Body of pancreas (tissue), 4 donors: ENCODE measurements around the gene GRIA4. TPM values are rescaled to one million over a fixed set of nuclear protein-coding genes. Genes with fewer than 3 reads are reported as not detected.
"Not testable (repeated sequence)": the region's sequence is repeated elsewhere in the genome, so short reads cannot be mapped to it uniquely, and the experiment has no call there.

ENCODE experiments used
- ATAC-seq: fragments of 150-250 bp; one replicate; pipeline ENCODE4 v1.9.1; 2016
- DNase-seq, 4 donors: peaks; one replicate each; pipeline ENCODE4 v3.0.0-alpha.2; 2019
- H3K27ac ChIP-seq, 4 donors: fragments of 200-600 bp; sonication (generic); 1 replicate in 3 of 4; 2 replicates in 1 of 4; pipeline versions ENCODE4 v1.5.1 to v1.6.1; 2016 to 2019; ENCODE audit warnings: mild to moderate bottlenecking in 1 of 4, mixed read lengths in 1 of 4, moderate library complexity in 1 of 4
- H3K27me3 ChIP-seq, 2 donors: fragments of 200-600 bp; sonication (generic); one replicate each; pipeline ENCODE4 v1.6.0; 2016; ENCODE audit warnings: mild to moderate bottlenecking in 1 of 2
- H3K36me3 ChIP-seq, 2 donors: fragments of 200-600 bp; sonication (generic); replicated peaks in 1 of 2; 2 replicates each; pipeline ENCODE4 v1.5.1; 2016; ENCODE audit warnings: low read depth in 2 of 2; ENCODE audit not compliant: insufficient read depth in 1 of 2
- H3K4me1 ChIP-seq: fragments of 200-600 bp; sonication (generic); one replicate; pipeline ENCODE4 v1.6.0; 2016
- H3K4me3 ChIP-seq, 2 donors: fragments of 200-600 bp; sonication (generic); 1 replicate in 1 of 2; 2 replicates in 1 of 2; pipeline ENCODE4 v1.5.1; 2016 to 2019
- H3K9me3 ChIP-seq, 3 donors: fragments of 200-600 bp; sonication (generic); 1 replicate in 2 of 3; 2 replicates in 1 of 3; pipeline ENCODE4 v1.5.1; 2016
- CTCF ChIP-seq, 7 experiments: fragments of 450-650 bp in 4 of 7; fragments of 200-600 bp in 3 of 7; sonication (generic) in 3 of 7; IDR thresholded peaks; one replicate each; pipeline ENCODE4 v1.5.1; 2016 to 2019; ENCODE audit warnings: antibody characterized with exemption in 7 of 7
- POLR2A ChIP-seq, 3 donors: fragments of 450-650 bp; IDR thresholded peaks; one replicate each; pipeline ENCODE4 v1.6.1; 2016; ENCODE audit warnings: antibody characterized with exemption in 3 of 3, mild to moderate bottlenecking in 2 of 3
- WGBS, 2 donors: methylation state at CpG; one replicate each; pipeline ENCODE4 v1.1.5; 2017; 5-methylcytosine and 5-hydroxymethylcytosine counted together
- intact Hi-C: fragments of 100-400 bp; cut with DNase I; formaldehyde crosslinking; loops from one replicate; pipeline ENCODE4 v1.15.1; 2023
- total RNA-seq, 2 donors: library from RNA; depleted of rRNA; stranded (reverse); fragments of >200 nt; gene quantifications; one replicate each; pipeline ENCODE4 v1.1.0, GENCODE V29; 2016

The GRIA4 gene
- total RNA-seq, 2 donors from 2014 or later: 0.26 TPM; not detected in 1

- ATAC-seq: no peak
- H3K36me3 ChIP-seq: no peaks in the 10 kb centered on the region
Measured at GRCh38 chr11:105763594-105763993, 153.7 kb downstream of the GRIA4 start.

GRCh38 chr11:105767931-105768330 is 158.1 kb downstream of the GRIA4 start:
- DNase-seq (no peak), ATAC-seq (no peak)
- TF ChIP-seq POLR2A (IDR thresholded peaks at IDR 0.05) (no peak), CTCF (IDR thresholded peaks at IDR 0.05) (no peak)
- no peaks in the 10 kb centered on the region for H3K4me1 ChIP-seq
- H3K36me3 ChIP-seq: no peaks in the 10 kb centered on the region
- H3K9me3 ChIP-seq: no peaks in the 10 kb centered on the region
- H3K27ac ChIP-seq: no peak overlapping the region
- intact Hi-C loops: no loop called here
- H3K27me3 ChIP-seq: no peaks in the 10 kb centered on the region
- no peak overlapping the region for H3K4me3 ChIP-seq

More at GRCh38 chr11:105763594-105763993, 153.7 kb downstream of the GRIA4 start:
- TF ChIP-seq CTCF (IDR thresholded peaks at IDR 0.05) (no peak), POLR2A (IDR thresholded peaks at IDR 0.05) (no peak)
- 64 to 74% methylated on average over 2 of the region's 2 CpGs for WGBS, 2 donors
- Histone ChIP-seq H3K9me3 (no peaks in the 10 kb centered on the region), H3K4me3 (no peak overlapping the region), H3K27me3 (no peaks in the 10 kb centered on the region), H3K27ac (no peak overlapping the region), H3K4me1 (no peaks in the 10 kb centered on the region)
- intact Hi-C loops: no loop called here
- DNase-seq: no peak

- Histone ChIP-seq H3K4me3 (no peak overlapping the region), H3K4me1 (no peaks in the 10 kb centered on the region), H3K27ac (no peak overlapping the region), H3K36me3 (no peaks in the 10 kb centered on the region), H3K9me3 (no peaks in the 10 kb centered on the region), H3K27me3 (no peaks in the 10 kb centered on the region)
- intact Hi-C loops: no loop called here
- WGBS, 2 donors: 70 to 73% methylated on average over 2 of the region's 2 CpGs
- ATAC-seq (no peak), DNase-seq (no peak)
- TF ChIP-seq CTCF (IDR thresholded peaks at IDR 0.05): no peak
- TF ChIP-seq POLR2A (IDR thresholded peaks at IDR 0.05): no peak
Measured at GRCh38 chr11:105769627-105770026, 159.8 kb downstream of the GRIA4 start.

GRCh38 chr11:105773452-105773851 is 163.6 kb downstream of the GRIA4 start:
- DNase-seq, H3K4me1 ChIP-seq, ATAC-seq, H3K9me3 ChIP-seq, intact Hi-C loops, H3K4me3 ChIP-seq, H3K36me3 ChIP-seq, H3K27me3 ChIP-seq, H3K27ac ChIP-seq: not testable (repeated sequence)
- 80 to 85% methylated on average over 3 of the region's 3 CpGs for WGBS, 2 donors

GRCh38 chr11:105774899-105775298 is 165.0 kb downstream of the GRIA4 start:
- ATAC-seq: no peak
- no peaks in the 10 kb centered on the region for H3K27me3 ChIP-seq
- no peaks in the 10 kb centered on the region for H3K36me3 ChIP-seq
- no peak overlapping the region for H3K27ac ChIP-seq
- no peak overlapping the region for H3K4me3 ChIP-seq
- intact Hi-C loops: no loop called here
- DNase-seq: no peak
- no peaks in the 10 kb centered on the region for H3K4me1 ChIP-seq
- no peak for TF ChIP-seq POLR2A (IDR thresholded peaks at IDR 0.05)
- no peak for TF ChIP-seq CTCF (IDR thresholded peaks at IDR 0.05)
- no peaks in the 10 kb centered on the region for H3K9me3 ChIP-seq
- WGBS, 2 donors: 74 to 80% methylated on average over 4 of the region's 4 CpGs
